ENCODE measurements around the gene CLCNKB.

Gene CLCNKB

DNA sequence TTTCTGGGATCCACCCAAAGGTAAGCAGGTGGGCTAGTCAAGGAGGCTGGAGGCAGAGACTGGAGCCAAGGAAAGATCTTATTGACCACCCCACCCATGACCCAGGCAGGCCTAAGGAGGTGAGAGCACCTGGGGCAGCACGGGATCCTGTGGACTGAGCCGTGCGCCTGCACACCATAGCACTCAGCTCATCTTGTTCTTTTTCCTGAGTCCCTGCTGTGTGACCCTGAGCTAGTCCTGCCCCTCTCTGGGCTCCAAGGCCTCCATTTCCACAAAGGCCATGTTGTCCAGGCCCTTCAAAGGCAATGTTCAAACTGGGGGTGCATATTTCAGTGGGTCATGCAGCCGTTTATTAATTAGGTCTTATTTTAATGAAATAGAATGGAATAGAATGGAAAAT lies 22.7 kb downstream of the CLCNKB start:
- H3F3A ChIP-seq (ENCODE audit: control insufficient read depth, insufficient read depth): no peaks in the 10 kb centered on the region
- H3K4me2 ChIP-seq (ENCODE audit: low read length): no peak overlapping the region
- peaks cover 22% of the 10 kb centered on the region for H3K27me3 ChIP-seq (ENCODE audit: control insufficient read depth, low read length)
- no peaks in the 10 kb centered on the region for H3K4me1 ChIP-seq (ENCODE audit: control insufficient read depth, low read length)
- no peak overlapping the region for H3K27ac ChIP-seq (ENCODE audit: low read depth, low read length)
- H3K4me3 ChIP-seq (ENCODE audit: low read length): no peak overlapping the region
- no peaks in the 10 kb centered on the region for H4K20me1 ChIP-seq (ENCODE audit: control insufficient read depth, insufficient read depth, low read depth, low read length)
- no peaks in the 10 kb centered on the region for H3K9me3 ChIP-seq (ENCODE audit: control insufficient read depth, insufficient read depth, low read length)
- TF ChIP-seq, protein P1, sequence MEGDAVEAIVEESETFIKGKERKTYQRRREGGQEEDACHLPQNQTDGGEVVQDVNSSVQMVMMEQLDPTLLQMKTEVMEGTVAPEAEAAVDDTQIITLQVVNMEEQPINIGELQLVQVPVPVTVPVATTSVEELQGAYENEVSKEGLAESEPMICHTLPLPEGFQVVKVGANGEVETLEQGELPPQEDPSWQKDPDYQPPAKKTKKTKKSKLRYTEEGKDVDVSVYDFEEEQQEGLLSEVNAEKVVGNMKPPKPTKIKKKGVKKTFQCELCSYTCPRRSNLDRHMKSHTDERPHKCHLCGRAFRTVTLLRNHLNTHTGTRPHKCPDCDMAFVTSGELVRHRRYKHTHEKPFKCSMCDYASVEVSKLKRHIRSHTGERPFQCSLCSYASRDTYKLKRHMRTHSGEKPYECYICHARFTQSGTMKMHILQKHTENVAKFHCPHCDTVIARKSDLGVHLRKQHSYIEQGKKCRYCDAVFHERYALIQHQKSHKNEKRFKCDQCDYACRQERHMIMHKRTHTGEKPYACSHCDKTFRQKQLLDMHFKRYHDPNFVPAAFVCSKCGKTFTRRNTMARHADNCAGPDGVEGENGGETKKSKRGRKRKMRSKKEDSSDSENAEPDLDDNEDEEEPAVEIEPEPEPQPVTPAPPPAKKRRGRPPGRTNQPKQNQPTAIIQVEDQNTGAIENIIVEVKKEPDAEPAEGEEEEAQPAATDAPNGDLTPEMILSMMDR (IDR thresholded peaks at IDR 0.05; ENCODE audit: low read depth, low read length, poor library complexity, severe bottlenecking): no peak
- TF ChIP-seq EZH2phosphoT487 (IDR thresholded peaks at IDR 0.05; ENCODE audit: borderline replicate concordance, low read length): no peak
- H3K9me2 ChIP-seq (replicated peaks; ENCODE audit: control insufficient read depth, low read length): no peaks in the 10 kb centered on the region
- H3K36me3 ChIP-seq (ENCODE audit: control insufficient read depth, low read length): no peaks in the 10 kb centered on the region
- H3K79me2 ChIP-seq (ENCODE audit: control insufficient read depth, low read length): no peaks in the 10 kb centered on the region

DNA sequence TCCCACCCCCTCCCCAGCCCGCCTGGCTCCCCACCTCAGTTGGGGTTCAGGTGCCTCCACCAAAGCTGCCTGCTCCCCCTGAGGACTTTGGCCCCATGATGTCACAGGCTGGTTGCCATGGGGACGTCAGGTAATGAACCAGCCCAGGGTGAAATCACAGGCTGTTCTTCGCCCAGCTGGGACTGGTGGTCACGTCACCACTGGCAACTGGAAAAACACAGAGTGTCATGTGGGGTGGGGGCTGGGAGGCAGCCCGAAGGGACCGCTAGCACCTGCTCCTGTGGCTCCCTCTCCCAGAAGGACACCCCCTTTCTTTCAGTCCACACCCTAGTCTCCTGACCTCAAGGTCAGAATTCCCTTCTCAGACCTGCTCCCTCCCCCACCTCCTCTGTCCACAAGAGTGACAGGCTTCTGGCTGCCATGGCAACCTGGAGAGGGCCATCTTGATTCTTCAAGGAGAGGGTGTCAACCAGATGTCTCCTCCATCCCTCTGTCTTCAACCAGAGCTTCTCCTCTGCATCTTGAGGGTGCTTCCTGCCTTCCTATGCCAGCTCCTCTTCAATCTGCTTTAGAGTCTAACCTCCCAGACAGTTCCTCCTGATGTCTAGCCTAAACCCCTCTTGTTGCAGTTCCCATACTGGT lies 23.7 kb downstream of the CLCNKB start:
- H3K27ac ChIP-seq (ENCODE audit: low read depth, low read length): no peak overlapping the region
- no peaks in the 10 kb centered on the region for H3K9me3 ChIP-seq (ENCODE audit: control insufficient read depth, insufficient read depth, low read length)
- TF ChIP-seq EZH2phosphoT487 (IDR thresholded peaks at IDR 0.05; ENCODE audit: borderline replicate concordance, low read length): no peak
- TF ChIP-seq, protein P1 (IDR thresholded peaks at IDR 0.05; ENCODE audit: low read depth, low read length, poor library complexity, severe bottlenecking): no peak
- peaks cover 31% of the 10 kb centered on the region for H3K27me3 ChIP-seq (ENCODE audit: control insufficient read depth, low read length)
- H3K4me2 ChIP-seq (ENCODE audit: low read length): no peak overlapping the region
- no peaks in the 10 kb centered on the region for H3K79me2 ChIP-seq (ENCODE audit: control insufficient read depth, low read length)
- H4K20me1 ChIP-seq (ENCODE audit: control insufficient read depth, insufficient read depth, low read depth, low read length): no peaks in the 10 kb centered on the region
- no peaks in the 10 kb centered on the region for H3K4me1 ChIP-seq (ENCODE audit: control insufficient read depth, low read length)
- H3F3A ChIP-seq (ENCODE audit: control insufficient read depth, insufficient read depth): no peaks in the 10 kb centered on the region
- no peaks in the 10 kb centered on the region for H3K9me2 ChIP-seq (replicated peaks; ENCODE audit: control insufficient read depth, low read length)
- no peak overlapping the region for H3K4me3 ChIP-seq (ENCODE audit: low read length)
- no peaks in the 10 kb centered on the region for H3K36me3 ChIP-seq (ENCODE audit: control insufficient read depth, low read length)

DNA sequence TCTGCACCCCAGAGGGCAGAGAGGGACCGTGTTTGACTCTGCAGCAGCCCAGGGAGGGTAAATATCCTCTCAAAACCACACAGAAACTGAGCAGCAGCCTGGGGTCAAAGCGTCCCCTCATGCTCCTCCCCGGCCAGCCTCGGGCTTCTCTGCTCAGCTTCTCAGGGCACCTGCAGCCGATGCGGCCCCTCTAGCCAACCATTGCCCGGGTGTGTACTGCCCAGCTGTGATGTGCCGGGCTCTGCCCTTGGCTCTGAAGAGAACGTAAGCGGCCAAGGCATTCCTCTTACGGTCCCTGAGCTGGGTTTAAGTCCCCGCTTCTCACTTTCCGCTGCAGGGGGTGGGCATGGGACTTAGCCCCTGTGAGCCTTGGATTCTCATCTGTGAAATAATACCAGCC lies 24.4 kb downstream of the CLCNKB start:
- H3K4me1 ChIP-seq (ENCODE audit: control insufficient read depth, low read length): peaks cover 1% of the 10 kb centered on the region; the same call in 1 of the 2 replicates
- no peak for TF ChIP-seq EZH2phosphoT487 (IDR thresholded peaks at IDR 0.05; ENCODE audit: borderline replicate concordance, low read length)
- TF ChIP-seq, protein P1 (IDR thresholded peaks at IDR 0.05; ENCODE audit: low read depth, low read length, poor library complexity, severe bottlenecking): no peak
- H4K20me1 ChIP-seq (ENCODE audit: control insufficient read depth, insufficient read depth, low read depth, low read length): no peaks in the 10 kb centered on the region
- no peaks in the 10 kb centered on the region for H3K9me3 ChIP-seq (ENCODE audit: control insufficient read depth, insufficient read depth, low read length)
- no peaks in the 10 kb centered on the region for H3K79me2 ChIP-seq (ENCODE audit: control insufficient read depth, low read length)
- H3K4me3 ChIP-seq (ENCODE audit: low read length): no peak overlapping the region
- peaks cover 37% of the 10 kb centered on the region for H3K27me3 ChIP-seq (ENCODE audit: control insufficient read depth, low read length)
- H3K4me2 ChIP-seq (ENCODE audit: low read length): no peak overlapping the region
- no peaks in the 10 kb centered on the region for H3K9me2 ChIP-seq (replicated peaks; ENCODE audit: control insufficient read depth, low read length)
- no peaks in the 10 kb centered on the region for H3F3A ChIP-seq (ENCODE audit: control insufficient read depth, insufficient read depth)
- H3K27ac ChIP-seq (ENCODE audit: low read depth, low read length): no peak overlapping the region
- H3K36me3 ChIP-seq (ENCODE audit: control insufficient read depth, low read length): no peaks in the 10 kb centered on the region

Data from DOHH2 (cell line).